Measurements from ENCODE around the gene CELSR2.

Gene CELSR2

DNA sequence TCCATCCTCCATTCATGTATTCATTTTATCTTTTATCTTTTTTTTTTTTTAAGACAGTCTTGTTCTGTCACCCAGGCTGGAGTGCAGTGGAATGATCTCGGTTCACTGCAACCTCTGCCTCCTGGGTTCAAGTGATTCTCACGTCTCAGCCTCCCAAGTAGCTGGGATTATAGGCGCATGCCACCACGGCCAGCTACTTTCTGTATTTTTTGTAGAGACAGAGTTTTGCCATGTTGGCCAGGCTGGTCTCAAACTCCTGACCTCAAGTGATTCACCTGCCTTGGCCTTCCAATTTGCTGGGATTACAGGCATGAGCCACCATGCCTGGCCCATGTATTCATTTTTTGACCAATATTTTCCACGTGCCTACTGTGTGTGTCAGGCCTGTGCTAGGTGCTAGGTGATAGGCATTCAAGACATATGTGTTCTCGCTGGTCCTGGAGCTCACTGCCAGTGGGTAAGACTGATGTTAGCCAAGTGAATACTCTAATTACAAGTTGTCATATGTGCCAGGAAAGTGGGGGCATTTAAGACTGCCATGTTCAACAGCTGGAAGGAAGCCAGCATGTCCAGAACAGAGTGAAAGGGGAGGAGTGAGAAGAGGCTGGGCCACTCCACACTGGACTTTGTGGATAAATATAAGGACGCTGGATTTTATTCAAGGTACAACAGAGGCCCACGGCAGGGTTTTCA, 5.3 kb upstream of the CELSR2 start:
- H3K4me3 ChIP-seq (ENCODE audit: control insufficient read depth, low read depth, low read length), result no peak overlapping the region
- TF ChIP-seq, protein P1, sequence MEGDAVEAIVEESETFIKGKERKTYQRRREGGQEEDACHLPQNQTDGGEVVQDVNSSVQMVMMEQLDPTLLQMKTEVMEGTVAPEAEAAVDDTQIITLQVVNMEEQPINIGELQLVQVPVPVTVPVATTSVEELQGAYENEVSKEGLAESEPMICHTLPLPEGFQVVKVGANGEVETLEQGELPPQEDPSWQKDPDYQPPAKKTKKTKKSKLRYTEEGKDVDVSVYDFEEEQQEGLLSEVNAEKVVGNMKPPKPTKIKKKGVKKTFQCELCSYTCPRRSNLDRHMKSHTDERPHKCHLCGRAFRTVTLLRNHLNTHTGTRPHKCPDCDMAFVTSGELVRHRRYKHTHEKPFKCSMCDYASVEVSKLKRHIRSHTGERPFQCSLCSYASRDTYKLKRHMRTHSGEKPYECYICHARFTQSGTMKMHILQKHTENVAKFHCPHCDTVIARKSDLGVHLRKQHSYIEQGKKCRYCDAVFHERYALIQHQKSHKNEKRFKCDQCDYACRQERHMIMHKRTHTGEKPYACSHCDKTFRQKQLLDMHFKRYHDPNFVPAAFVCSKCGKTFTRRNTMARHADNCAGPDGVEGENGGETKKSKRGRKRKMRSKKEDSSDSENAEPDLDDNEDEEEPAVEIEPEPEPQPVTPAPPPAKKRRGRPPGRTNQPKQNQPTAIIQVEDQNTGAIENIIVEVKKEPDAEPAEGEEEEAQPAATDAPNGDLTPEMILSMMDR (IDR thresholded peaks at IDR 0.05; ENCODE audit: control insufficient read depth, insufficient read depth, low read depth, low read length, missing control alignments), result no peak
- DNase-seq (ENCODE audit: low read depth), result no peak

DNA sequence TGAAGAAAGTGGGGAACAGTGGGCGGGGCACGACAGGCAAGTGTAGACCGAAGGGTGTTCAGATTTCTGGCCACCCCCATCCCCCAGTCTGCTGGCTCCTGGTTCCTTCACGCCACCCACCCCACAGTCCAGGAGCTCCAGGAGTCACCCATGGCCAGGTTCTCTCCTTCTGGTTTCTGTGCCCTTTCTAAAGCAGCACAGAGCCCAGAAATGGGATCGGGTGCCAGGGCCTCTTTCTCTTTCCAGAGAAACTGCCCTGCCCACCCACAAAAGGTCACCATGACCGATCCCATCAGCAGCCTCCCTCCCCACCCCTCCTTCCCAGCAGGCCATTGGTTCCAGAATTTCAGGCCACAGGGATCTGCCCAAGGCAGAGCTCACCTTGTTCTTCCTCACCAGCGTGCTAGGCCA, 3.2 kb upstream of the CELSR2 start:
- no peak overlapping the region for H3K4me3 ChIP-seq (ENCODE audit: control insufficient read depth, low read depth, low read length)
- no peak for DNase-seq (ENCODE audit: low read depth)
- TF ChIP-seq, protein P1 (IDR thresholded peaks at IDR 0.05; ENCODE audit: control insufficient read depth, insufficient read depth, low read depth, low read length, missing control alignments), result no peak

DNA sequence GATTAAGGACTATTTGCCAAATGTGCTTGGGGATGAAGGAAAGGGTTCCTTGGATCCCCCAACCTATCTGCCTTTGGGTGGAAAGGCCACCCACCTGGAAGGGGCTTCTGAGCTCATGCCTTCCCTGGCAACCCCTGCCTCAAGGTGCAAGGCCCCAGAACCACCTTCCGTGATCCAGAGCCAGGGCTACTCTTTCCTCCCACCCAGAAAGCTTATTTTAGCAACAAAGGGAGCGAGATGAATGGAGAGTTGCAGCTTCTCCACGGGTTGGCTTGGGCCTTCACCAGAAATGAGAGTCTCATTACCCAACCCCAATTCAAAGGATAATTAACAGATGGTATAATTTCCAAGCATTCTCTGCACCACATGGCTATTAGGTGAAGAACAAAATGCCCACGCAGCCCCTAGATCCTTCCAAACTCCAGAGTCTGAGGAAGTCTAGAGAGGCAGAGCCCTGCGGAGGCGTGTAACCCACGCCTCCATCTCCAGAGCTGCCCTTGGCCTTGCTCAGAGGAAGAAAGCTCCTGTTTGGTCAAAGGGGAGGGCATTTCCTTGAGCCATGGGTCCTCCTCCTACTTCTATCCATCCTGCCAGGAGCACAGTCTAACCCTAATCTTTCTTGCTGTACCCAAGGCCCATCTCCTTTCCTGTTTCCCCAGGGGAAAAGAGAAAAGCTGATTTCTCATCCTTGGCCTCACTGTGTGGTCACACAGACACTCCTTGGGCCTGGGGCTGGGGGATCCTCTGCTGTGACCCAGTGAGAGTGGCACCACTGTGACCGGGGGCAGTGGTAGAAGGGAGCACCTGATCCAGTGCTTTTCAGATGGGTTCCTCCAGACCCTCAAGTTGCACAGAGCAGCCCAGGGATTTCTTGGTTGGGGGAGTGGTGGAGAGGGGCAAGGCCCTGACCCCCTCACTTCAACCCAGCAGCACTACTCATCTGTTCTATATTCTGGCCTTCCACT, 1.7 kb upstream of the CELSR2 start:
- no peak overlapping the region for H3K4me3 ChIP-seq (ENCODE audit: control insufficient read depth, low read depth, low read length)
- DNase-seq (ENCODE audit: low read depth), result no peak
- TF ChIP-seq, protein P1 (IDR thresholded peaks at IDR 0.05; ENCODE audit: control insufficient read depth, insufficient read depth, low read depth, low read length, missing control alignments), result no peak

DNA sequence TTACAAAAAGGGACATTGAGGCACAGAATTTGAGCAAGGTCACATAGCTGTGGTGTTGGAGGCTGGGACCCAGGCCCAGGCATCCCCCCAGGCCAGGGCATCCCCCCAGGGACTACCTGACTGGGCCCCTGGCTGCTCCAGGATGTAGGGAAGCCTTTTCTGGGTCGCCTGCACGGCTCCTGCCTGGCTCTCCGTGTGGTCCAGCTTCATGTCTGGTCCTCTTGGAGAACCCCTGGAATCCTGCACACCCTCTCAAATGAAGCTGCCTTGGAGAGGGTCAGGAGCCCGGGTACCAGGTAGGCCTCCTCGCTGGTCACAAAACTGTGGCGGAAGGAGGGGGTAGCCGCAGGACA, 919 bp upstream of the CELSR2 start:
- H3K4me3 ChIP-seq (ENCODE audit: control insufficient read depth, low read depth, low read length), result no peak overlapping the region
- DNase-seq (ENCODE audit: low read depth), result no peak
- TF ChIP-seq, protein P1 (IDR thresholded peaks at IDR 0.05; ENCODE audit: control insufficient read depth, insufficient read depth, low read depth, low read length, missing control alignments), result no peak

DNA sequence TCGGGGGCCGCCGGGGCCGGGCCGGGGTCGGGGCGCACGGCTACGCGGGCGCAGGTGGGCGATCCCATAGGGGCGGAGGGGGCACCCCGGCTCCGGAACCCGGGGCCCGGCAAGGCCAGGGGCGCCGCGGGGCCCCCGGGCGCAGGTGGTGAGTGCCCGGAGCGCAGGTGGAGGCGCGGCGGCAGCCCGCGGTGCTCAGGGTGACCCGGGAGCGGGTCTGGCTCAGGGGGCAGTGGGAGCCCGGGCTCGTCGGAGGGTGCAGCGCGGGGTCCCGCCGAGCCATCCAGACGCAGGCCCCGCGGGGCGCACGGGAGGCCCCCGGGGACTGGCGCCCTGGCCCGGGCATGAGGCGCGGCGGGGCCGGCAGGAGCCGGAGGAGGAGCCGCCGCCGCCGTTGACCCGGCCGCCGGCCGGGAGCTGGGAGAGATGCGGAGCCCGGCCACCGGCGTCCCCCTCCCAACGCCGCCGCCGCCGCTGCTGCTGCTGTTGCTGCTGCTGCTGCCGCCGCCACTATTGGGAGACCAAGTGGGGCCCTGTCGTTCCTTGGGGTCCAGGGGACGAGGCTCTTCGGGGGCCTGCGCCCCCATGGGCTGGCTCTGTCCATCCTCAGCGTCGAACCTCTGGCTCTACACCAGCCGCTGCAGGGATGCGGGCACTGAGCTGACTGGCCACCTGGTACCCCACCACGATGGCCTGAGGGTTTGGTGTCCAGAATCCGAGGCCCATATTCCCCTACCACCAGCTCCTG, 489 bp downstream of the CELSR2 start:
- TF ChIP-seq, protein P1 (IDR thresholded peaks at IDR 0.05; ENCODE audit: control insufficient read depth, insufficient read depth, low read depth, low read length, missing control alignments), result no peak
- DNase-seq (ENCODE audit: low read depth), result no peak
- H3K4me3 ChIP-seq (ENCODE audit: control insufficient read depth, low read depth, low read length), result peak overlapping the region; percentile 26

All from AG09309 (cell line).